GM12875 (cell line): ENCODE results near the gene C6orf62.
"Not testable (repeated sequence)": the region's sequence is repeated elsewhere in the genome, so short reads cannot be mapped to it uniquely, and the experiment has no call there.

Experiments used
- H3K4me3 ChIP-seq: one replicate; pipeline ENCODE4 v1.5.1; 2011; ENCODE audit warnings: low read depth, low read length, control low read depth
- CTCF ChIP-seq: IDR thresholded peaks from 2 replicates; pipeline ENCODE4 v1.5.1; 2011; ENCODE audit warnings: low read depth, mild to moderate bottlenecking, control low read depth, inconsistent platforms, low read length, moderate library complexity, borderline replicate concordance; ENCODE audit not compliant: insufficient read depth

Gene C6orf62

GRCh38 chr6:24667378-24667803, 51.6 kb downstream of the C6orf62 start:
- H3K4me3 ChIP-seq: peak overlapping the region; percentile 84
- no peak for TF ChIP-seq CTCF

DNA sequence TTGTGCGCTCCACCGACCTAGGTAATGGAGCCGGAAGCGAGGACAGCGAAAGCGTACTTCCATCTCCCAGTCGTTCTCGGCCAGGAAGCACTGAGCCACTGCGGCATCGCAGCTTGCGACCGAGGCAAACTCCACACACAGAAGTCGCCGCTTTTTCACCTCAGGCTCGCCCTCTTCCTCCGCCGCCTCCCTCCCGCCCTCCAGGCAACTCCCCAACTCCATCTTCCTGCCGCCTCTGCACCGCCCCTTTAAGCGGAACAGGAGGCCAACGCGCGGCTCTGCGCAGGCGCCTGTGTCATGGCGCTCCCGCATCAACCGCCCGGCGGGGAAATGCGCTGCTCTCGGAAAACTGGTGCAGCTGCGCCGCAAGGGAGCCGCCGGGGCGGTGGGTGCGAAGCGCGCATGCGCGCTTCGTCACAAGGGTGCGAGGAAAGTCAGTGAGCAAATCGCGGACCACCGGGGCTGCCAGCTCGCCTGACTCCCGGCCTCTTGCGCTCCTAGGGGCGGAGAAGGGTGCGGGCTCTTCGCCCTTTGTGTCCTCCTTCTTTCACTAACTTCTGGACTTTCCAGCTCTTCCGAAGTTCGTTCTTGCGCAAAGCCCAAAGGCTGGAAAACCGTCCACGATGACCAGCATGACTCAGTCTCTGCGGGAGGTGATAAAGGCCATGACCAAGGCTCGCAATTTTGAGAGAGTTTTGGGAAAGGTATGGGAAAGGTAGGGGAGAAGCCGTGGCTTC, 52.1 kb downstream of the C6orf62 start, which contains the start of the genes ACOT13 and TDP2:
ACOT13 (plus strand) TSS at position 437 of the 737 bp plus-strand sequence; CDS start at position 624, 187 bp downstream.
TDP2 (minus strand) TSS at position 259 of the 737 bp plus-strand sequence; CDS start at position 222, 37 bp downstream.
- TF ChIP-seq CTCF: peak; percentile 70
- H3K4me3 ChIP-seq: peak within 1 kb of the TSS; percentile 84

DNA sequence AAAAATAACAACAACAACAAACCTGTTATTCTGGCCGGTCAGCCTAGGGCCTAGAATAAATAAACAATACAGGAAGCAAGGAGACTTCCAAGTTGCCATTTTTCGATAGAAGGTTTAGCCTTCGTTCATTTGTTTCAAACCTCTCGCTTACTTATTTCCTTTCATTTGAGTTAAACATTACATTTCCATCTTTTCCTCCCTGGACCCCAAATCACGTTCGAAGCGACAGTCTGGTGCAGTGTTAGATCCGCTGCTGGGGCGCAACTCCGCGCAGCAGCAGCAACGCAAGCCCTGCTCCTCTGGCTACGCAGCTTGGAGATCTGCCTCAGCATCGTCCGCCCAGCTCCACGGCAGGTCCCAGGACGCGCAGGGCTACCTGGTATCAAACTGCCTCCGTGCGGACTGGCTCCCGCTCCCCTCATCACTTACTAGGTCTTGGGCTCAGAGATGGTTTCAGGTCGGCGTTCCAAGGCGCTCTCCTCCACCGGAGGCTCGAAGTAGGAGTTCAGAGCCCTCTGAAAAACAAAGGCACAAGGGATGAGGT, 52.8 kb downstream of the C6orf62 start:
- no peak for TF ChIP-seq CTCF
- H3K4me3 ChIP-seq: peak overlapping the region; percentile 84

- no peak overlapping the region for H3K4me3 ChIP-seq
- TF ChIP-seq CTCF: no peak
Measured at GRCh38 chr6:24664046-24664987, 54.6 kb downstream of the C6orf62 start.

DNA sequence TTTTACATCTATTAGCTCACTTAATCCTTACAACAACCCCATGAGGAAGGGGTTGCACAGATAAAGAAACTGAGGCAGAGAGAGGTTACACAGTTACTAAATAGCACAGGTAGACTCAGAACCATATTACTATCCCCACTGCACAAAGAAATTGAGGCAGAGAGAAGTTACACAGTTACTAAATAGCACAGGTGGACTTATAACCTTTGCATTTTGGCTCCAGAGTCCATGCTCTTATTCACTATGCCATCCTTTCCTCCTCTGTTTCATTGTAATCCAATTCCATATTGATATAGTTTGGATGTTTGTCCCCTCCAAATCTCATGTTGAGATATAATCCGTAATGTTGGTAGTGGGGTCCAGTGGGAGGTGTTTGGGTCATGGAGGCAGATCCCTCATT, 55.8 kb downstream of the C6orf62 start:
- TF ChIP-seq CTCF: no peak
- H3K4me3 ChIP-seq: no peak overlapping the region

DNA sequence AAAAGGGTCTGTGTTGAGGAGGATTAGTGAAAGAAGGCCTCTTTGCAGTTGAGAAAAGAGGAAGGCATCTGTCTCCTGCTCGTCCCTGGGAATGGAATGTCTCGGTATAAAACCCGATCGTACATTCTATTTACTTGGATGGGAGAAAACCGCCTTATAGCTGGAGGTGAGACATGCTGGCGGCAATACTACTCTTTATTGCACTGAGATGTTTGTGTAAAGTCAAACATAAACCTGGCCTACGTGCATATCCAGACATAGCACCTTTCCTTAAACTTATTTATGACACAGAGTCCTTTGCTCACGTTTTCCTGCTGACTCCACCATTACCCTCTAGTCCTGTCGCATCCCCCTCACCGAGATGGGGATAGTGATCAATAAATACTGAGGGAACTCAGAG, 56.7 kb downstream of the C6orf62 start:
- H3K4me3 ChIP-seq: no peak overlapping the region
- no peak for TF ChIP-seq CTCF

DNA sequence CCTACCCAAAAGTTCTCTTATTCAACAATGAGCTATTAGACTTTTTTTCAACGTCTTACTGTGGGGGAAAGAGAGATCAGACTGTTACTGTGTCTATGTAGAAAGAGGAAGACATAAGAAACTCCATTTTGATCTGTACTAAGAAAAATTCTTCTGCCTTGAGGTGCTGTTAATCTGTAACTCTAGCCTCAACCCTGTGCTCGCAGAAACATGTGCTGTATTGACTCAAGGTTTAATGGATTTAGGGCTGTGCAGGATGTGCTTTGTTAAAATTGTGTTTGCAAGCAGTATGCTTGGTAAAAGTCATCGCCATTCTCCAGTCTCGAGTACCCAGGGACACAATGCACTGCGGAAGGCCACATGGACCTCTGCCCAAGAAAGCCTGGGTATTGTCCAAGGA, 57.2 kb downstream of the C6orf62 start:
- not testable (repeated sequence) for H3K4me3 ChIP-seq
